HFFc6 (cell line): ENCODE results near the gene RIC3. TPM values are rescaled to one million over a fixed set of nuclear protein-coding genes. Genes with fewer than 3 reads are reported as not detected.

Experiments
- DNase-seq: peaks from one replicate; pipeline ENCODE4 v3.0.0-alpha.2; 2018
- H3K27ac Mint-ChIP-seq: 2 replicates; pipeline ENCODE4 v1.8.0; 2020; ENCODE audit warnings: mild to moderate bottlenecking, mixed read lengths
- H3K27me3 Mint-ChIP-seq: 2 replicates; pipeline ENCODE4 v1.8.0; 2021; ENCODE audit warnings: mild to moderate bottlenecking, moderate library complexity, mixed read lengths; ENCODE audit not compliant: insufficient read depth
- H3K36me3 Mint-ChIP-seq: 2 replicates; pipeline ENCODE4 v1.8.0; 2021; ENCODE audit warnings: low read depth, mixed read lengths
- H3K4me1 Mint-ChIP-seq: 2 replicates; pipeline ENCODE4 v1.8.0; 2020; ENCODE audit warnings: low read depth, mixed read lengths
- H3K4me3 Mint-ChIP-seq: 2 replicates; pipeline ENCODE4 v1.8.0; 2020; ENCODE audit warnings: mild to moderate bottlenecking, moderate library complexity, mixed read lengths
- H3K9me3 Mint-ChIP-seq: 2 replicates; pipeline ENCODE4 v1.8.0; 2020; ENCODE audit warnings: mild to moderate bottlenecking, mixed read lengths
- total RNA-seq, 6 experiments: library from RNA; stranded (reverse); fragmentation: NEBNext Ultra II Directional; extraction: Animal tissue kit (Norgen Biotek cat#: 25700); gene quantifications; 2 replicates in 1 of 6; 3 replicates in 5 of 6; pipeline ENCODE4 v1.2.3, GENCODE V29; 2021
- TF ChIP-seq, protein P1 (sequence below): fragments of 200-600 bp; sonication (generic); IDR thresholded peaks from 2 replicates; pipeline ENCODE4 v1.5.0; 2021; ENCODE audit warnings: antibody characterized with exemption, mild to moderate bottlenecking

Gene RIC3
- total RNA-seq, 6 experiments from 2014 or later, result not detected

DNA sequence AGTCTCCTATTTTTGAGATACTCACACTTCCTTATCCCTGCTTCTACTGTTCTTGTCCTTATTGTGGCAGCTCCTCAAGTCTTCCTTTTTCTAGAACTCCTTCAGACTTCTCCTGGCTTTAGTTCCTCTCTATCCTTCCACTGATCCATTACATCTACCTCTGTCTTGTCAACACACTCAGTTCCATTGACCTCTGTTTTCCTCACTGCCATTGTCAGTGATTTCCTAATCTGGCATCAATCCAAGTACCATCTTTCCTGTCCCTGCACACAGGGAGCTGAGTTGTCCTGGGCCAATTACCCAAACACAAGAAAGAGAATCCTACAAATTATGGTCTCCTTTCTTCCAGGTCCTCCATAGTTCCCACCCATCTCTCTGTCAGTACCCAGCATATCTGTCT lies 27.9 kb upstream of the RIC3 start:
- H3K27ac Mint-ChIP-seq, result no peak overlapping the region
- H3K36me3 Mint-ChIP-seq, result no peaks in the 10 kb centered on the region
- no peaks in the 10 kb centered on the region for H3K4me1 Mint-ChIP-seq
- no peaks in the 10 kb centered on the region for H3K9me3 Mint-ChIP-seq
- no peak for DNase-seq
- peaks cover 23% of the 10 kb centered on the region for H3K27me3 Mint-ChIP-seq
- no peak overlapping the region for H3K4me3 Mint-ChIP-seq
- TF ChIP-seq, protein P1, sequence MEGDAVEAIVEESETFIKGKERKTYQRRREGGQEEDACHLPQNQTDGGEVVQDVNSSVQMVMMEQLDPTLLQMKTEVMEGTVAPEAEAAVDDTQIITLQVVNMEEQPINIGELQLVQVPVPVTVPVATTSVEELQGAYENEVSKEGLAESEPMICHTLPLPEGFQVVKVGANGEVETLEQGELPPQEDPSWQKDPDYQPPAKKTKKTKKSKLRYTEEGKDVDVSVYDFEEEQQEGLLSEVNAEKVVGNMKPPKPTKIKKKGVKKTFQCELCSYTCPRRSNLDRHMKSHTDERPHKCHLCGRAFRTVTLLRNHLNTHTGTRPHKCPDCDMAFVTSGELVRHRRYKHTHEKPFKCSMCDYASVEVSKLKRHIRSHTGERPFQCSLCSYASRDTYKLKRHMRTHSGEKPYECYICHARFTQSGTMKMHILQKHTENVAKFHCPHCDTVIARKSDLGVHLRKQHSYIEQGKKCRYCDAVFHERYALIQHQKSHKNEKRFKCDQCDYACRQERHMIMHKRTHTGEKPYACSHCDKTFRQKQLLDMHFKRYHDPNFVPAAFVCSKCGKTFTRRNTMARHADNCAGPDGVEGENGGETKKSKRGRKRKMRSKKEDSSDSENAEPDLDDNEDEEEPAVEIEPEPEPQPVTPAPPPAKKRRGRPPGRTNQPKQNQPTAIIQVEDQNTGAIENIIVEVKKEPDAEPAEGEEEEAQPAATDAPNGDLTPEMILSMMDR, result no peak

DNA sequence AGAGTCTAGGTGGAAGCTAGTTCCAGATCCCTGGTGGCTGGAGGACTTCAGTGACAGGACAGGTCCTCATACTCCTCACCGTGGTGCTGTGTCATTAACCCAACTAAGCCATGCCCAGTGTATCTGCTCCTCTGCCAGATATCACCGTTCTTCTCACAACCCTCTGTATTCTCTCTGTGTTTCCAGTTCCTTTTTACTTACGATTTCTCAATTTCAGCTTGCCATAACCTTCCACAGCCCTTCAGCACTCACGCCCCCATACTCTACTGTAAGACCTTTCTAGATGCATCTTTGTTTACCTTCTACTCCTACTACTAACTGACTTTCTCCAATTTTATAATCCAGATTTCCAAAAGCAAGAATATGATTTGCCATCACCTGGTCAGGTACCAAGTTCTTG lies 26.1 kb upstream of the RIC3 start:
- no peak for DNase-seq
- Mint-ChIP-seq H3K4me3 (no peak overlapping the region), H3K9me3 (no peaks in the 10 kb centered on the region), H3K4me1 (no peaks in the 10 kb centered on the region), H3K27ac (no peak overlapping the region), H3K27me3 (peaks cover 23% of the 10 kb centered on the region), H3K36me3 (no peaks in the 10 kb centered on the region)
- TF ChIP-seq, protein P1, result no peak

DNA sequence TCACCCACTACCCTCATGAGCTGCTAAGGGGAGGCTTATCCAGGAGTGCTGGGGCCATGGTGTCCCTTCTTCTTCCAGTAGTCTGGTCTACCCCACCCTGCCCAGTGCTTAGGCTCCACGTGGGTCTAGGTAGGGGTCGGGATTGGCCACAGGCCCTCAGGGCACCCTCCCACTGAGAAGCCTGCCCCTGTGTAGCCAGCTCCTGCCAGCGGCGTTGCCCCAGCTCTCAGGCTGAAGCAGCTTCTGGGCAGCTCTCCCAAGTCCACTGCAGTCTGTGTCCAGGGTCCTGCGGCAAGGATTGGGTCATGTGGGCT lies 24.0 kb upstream of the RIC3 start:
- H3K4me3 Mint-ChIP-seq, result no peak overlapping the region
- H3K4me1 Mint-ChIP-seq, result no peaks in the 10 kb centered on the region
- H3K27me3 Mint-ChIP-seq, result peaks cover 17% of the 10 kb centered on the region
- no peaks in the 10 kb centered on the region for H3K36me3 Mint-ChIP-seq
- no peak for DNase-seq
- H3K27ac Mint-ChIP-seq, result no peak overlapping the region
- no peaks in the 10 kb centered on the region for H3K9me3 Mint-ChIP-seq
- TF ChIP-seq, protein P1, result peak; percentile 8; the same call in 1 of the 2 replicates

DNA sequence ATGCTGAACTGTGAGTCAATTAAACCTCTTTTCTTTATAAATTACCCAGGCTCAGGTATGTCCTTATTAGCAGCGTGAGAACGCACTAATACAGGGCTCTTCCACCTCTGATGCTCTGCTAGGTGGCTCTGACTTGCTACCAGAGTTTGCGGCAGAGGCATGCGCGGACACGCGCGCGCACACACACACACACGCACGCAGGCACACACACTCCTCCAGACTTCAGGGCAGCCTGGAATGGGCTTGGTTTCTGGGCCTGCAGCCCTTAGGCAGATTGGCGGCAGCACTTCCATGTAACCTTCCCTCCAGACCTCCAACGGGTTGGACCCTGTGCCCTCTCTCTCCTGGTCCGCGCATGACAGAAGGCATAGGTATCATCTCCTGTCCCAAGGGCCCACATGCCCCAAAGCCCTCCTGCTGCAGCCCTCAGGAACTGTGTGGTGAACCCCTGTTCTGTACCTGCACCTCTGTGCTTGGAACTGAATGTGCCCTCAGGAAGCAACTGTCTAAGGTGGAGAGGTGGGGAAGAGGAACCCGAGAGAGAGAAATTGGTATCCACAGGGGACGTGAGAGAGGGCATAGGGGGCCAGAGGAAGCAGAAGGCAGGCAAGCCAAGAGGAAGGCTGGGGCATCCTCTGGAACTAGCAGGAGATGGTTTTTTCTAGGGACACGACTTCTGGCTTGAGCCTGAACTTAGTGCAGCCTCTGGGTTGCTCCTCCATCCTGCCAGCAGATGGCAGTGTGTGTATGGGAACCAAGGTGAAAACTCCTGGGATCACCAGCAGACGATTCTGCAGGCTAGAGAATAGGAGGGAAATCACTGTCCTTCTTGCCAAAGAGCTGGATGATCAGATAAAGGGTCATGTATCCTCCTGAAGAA lies 23.4 kb upstream of the RIC3 start:
- Mint-ChIP-seq H3K4me1 (no peaks in the 10 kb centered on the region), H3K4me3 (no peak overlapping the region), H3K9me3 (no peaks in the 10 kb centered on the region), H3K27me3 (peaks cover 17% of the 10 kb centered on the region), H3K27ac (no peak overlapping the region), H3K36me3 (no peaks in the 10 kb centered on the region)
- peak; percentile 64 for DNase-seq
- TF ChIP-seq, protein P1, result peak; percentile 90

DNA sequence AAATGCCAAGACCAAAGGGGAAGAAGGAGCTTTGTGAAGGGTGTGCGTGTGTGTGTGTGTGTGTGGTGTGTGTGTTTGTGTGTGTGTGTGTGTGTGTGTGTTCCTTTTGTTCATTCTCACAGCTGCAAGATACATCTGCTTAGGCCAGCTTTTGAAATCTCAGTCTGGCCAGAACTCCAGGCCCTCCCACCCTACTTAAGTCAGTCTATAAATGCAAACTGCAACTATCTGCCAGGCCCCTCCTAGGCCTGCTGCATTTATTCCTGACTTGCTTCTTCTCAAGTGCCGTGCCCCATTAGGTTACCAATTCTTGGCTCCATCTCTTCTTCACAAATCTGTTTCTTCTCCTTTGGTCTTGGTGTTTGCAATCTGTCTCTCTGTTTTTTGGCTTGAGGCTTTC lies 21.6 kb upstream of the RIC3 start:
- no peak overlapping the region for H3K27ac Mint-ChIP-seq

More for the DNA sequence above, 21.6 kb upstream of the RIC3 start:
- no peaks in the 10 kb centered on the region for H3K36me3 Mint-ChIP-seq
- DNase-seq, result no peak
- TF ChIP-seq, protein P1, result no peak
- no peaks in the 10 kb centered on the region for H3K9me3 Mint-ChIP-seq
- no peak overlapping the region for H3K4me3 Mint-ChIP-seq
- no peaks in the 10 kb centered on the region for H3K4me1 Mint-ChIP-seq
- H3K27me3 Mint-ChIP-seq, result peaks cover 15% of the 10 kb centered on the region
